H1 (cell line): Measurements from ENCODE around the gene DVL2. TPM values are rescaled to one million over a fixed set of nuclear protein-coding genes. Genes with fewer than 3 reads are reported as not detected.

Source experiments
- CTCF ChIA-PET: fragments of 300-600 bp; sonication (Branson Sonifier 250); formaldehyde crosslinking; loops from one replicate; lab custom pipeline; 2021; ENCODE audit not compliant: partially characterized antibody; lab: Charles Lee
- POLR2A ChIA-PET: fragments of 300-600 bp; sonication (Branson Sonifier 250); formaldehyde crosslinking; loops from one replicate; lab custom pipeline; 2021; ENCODE audit warnings: inconsistent platforms; ENCODE audit not compliant: partially characterized antibody; lab: Charles Lee
- DNase-seq, 2 experiments: peaks; one replicate each; pipeline versions ENCODE4 v3.0.0 to v3.0.0-alpha.2; 2010 to 2022; ENCODE audit warnings: low spot score in 2 of 2, low read depth in 1 of 2, mixed read lengths in 1 of 2
- FAIRE-seq: peaks from 2 replicates; lab custom pipeline; 2011; peaks lifted over from hg19 to GRCh38; lab: Jason Lieb, UNC
- H2AFZ ChIP-seq: 2 replicates; pipeline ENCODE4 v1.8.1; 2012; ENCODE audit warnings: low read length, inconsistent platforms
- H2AK5ac ChIP-seq: 2 replicates; pipeline ENCODE4 v1.6.1; 2013; ENCODE audit warnings: low read depth, low read length
- H2BK120ac ChIP-seq: replicated peaks from 2 replicates; pipeline ENCODE3; 2013; ENCODE audit warnings: low read depth, low read length, inconsistent platforms
- H2BK12ac ChIP-seq: 2 replicates; pipeline ENCODE4 v1.6.1; 2013; ENCODE audit warnings: low read depth, low read length
- H2BK15ac ChIP-seq: 2 replicates; pipeline ENCODE4 v1.6.1; 2013; ENCODE audit warnings: low read length
- H2BK20ac ChIP-seq: 2 replicates; pipeline ENCODE4 v1.6.1; 2013; ENCODE audit warnings: low read length
- H2BK5ac ChIP-seq: 2 replicates; pipeline ENCODE4 v1.6.1; 2013; ENCODE audit warnings: low read depth, low read length
- H3K14ac ChIP-seq: 2 replicates; pipeline ENCODE4 v1.6.1; 2013; ENCODE audit warnings: inconsistent platforms; ENCODE audit not compliant: insufficient read length
- H3K18ac ChIP-seq: 2 replicates; pipeline ENCODE4 v1.6.1; 2013; ENCODE audit warnings: low read length; ENCODE audit errors: extremely low read depth
- H3K23ac ChIP-seq: 2 replicates; pipeline ENCODE4 v1.6.1; 2013; ENCODE audit warnings: inconsistent platforms; ENCODE audit not compliant: insufficient read length
- H3K23me2 ChIP-seq: 2 replicates; pipeline ENCODE4 v1.6.1; 2013; ENCODE audit warnings: low read depth, low read length
- H3K27ac ChIP-seq: 2 replicates; pipeline ENCODE4 v1.6.1; 2011; ENCODE audit warnings: low read depth, low read length, inconsistent platforms
- H3K27me3 ChIP-seq, 4 experiments: replicated peaks in 1 of 4; 1 replicate in 1 of 4; 2 replicates in 3 of 4; pipeline versions ENCODE4 v1.6.1 to v1.8.1; 2011 to 2013; ENCODE audit warnings: low read length in 3 of 4, mild to moderate bottlenecking in 3 of 4, inconsistent platforms in 2 of 4, mixed read lengths in 2 of 4, moderate library complexity in 1 of 4; ENCODE audit not compliant: control insufficient read depth in 3 of 4, insufficient read depth in 3 of 4; ENCODE audit errors: extremely low read depth in 1 of 4
- H3K36me3 ChIP-seq, 4 experiments: 2 replicates each; pipeline versions ENCODE4 v1.6.1 to v1.8.1; 2011 to 2013; ENCODE audit warnings: mild to moderate bottlenecking in 4 of 4, low read length in 3 of 4, moderate library complexity in 2 of 4, control low read depth in 1 of 4, inconsistent platforms in 1 of 4; ENCODE audit not compliant: insufficient read depth in 4 of 4, control insufficient read depth in 2 of 4
- H3K4ac ChIP-seq: replicated peaks from 2 replicates; pipeline ENCODE3; 2013; ENCODE audit warnings: low read length, low read depth, mixed read lengths, inconsistent platforms; ENCODE audit not compliant: insufficient read length
- H3K4me1 ChIP-seq, 4 experiments: replicated peaks in 1 of 4; 1 replicate in 1 of 4; 2 replicates in 3 of 4; pipeline versions ENCODE4 v1.6.1 to v1.8.1; 2011 to 2013; ENCODE audit warnings: low read length in 3 of 4, inconsistent platforms in 2 of 4, mixed read lengths in 1 of 4; ENCODE audit not compliant: insufficient read depth in 4 of 4, control insufficient read depth in 3 of 4
- H3K4me2 ChIP-seq, 2 experiments: 2 replicates each; pipeline versions ENCODE4 v1.6.1 to v1.8.1; 2011 to 2013; ENCODE audit warnings: low read depth in 2 of 2, low read length in 2 of 2, control low read depth in 1 of 2, inconsistent platforms in 1 of 2, mild to moderate bottlenecking in 1 of 2; ENCODE audit not compliant: insufficient read depth in 1 of 2
- H3K4me3 ChIP-seq, 4 experiments: fragments of 200-600, 300-600 bp in 1 of 4; sonication (generic), shearing (Covaris generic), sonication (Bioruptor Twin) in 1 of 4; 2 replicates each; pipeline versions ENCODE4 v1.5.1 to v1.8.1; 2011 to 2016; ENCODE audit warnings: low read length in 4 of 4, low read depth in 3 of 4, control low read depth in 2 of 4, inconsistent platforms in 2 of 4, mild to moderate bottlenecking in 2 of 4, mixed read lengths in 1 of 4, moderate library complexity in 1 of 4; ENCODE audit not compliant: insufficient read depth in 2 of 4; ENCODE audit errors: extremely low read depth in 1 of 4
- H3K56ac ChIP-seq: replicated peaks from 2 replicates; pipeline ENCODE3; 2013; ENCODE audit warnings: low read depth, mild to moderate bottlenecking, mixed read lengths, low read length, inconsistent platforms; ENCODE audit not compliant: insufficient read length
- H3K79me1 ChIP-seq: 2 replicates; pipeline ENCODE4 v1.6.1; 2013; ENCODE audit warnings: low read depth, low read length, control low read depth
- H3K79me2 ChIP-seq, 2 experiments: 2 replicates each; pipeline versions ENCODE4 v1.6.1 to v1.8.1; 2012 to 2013; ENCODE audit warnings: low read length in 2 of 2, mild to moderate bottlenecking in 2 of 2, inconsistent platforms in 1 of 2; ENCODE audit not compliant: insufficient read depth in 2 of 2, control insufficient read depth in 1 of 2
- H3K9ac ChIP-seq, 4 experiments: replicated peaks in 1 of 4; 1 replicate in 1 of 4; 2 replicates in 3 of 4; pipeline versions ENCODE4 v1.6.1 to v1.8.1; 2011 to 2013; ENCODE audit warnings: low read depth in 3 of 4, low read length in 3 of 4, control low read depth in 2 of 4, mild to moderate bottlenecking in 2 of 4, moderate library complexity in 2 of 4, inconsistent platforms in 1 of 4; ENCODE audit errors: extremely low read depth in 1 of 4
- H3K9me3 ChIP-seq, 2 experiments: 2 replicates each; pipeline versions ENCODE4 v1.6.1 to v1.8.1; 2012 to 2013; ENCODE audit warnings: mild to moderate bottlenecking in 2 of 2, moderate library complexity in 2 of 2, control low read depth in 1 of 2, inconsistent platforms in 1 of 2, low read depth in 1 of 2, low read length in 1 of 2, mixed read lengths in 1 of 2; ENCODE audit not compliant: insufficient read depth in 2 of 2
- H4K20me1 ChIP-seq, 2 experiments: replicated peaks in 1 of 2; 2 replicates each; pipeline versions ENCODE3 to v1.8.1; 2011 to 2013; ENCODE audit warnings: inconsistent platforms in 2 of 2, low read length in 2 of 2, mild to moderate bottlenecking in 1 of 2; ENCODE audit not compliant: insufficient read depth in 2 of 2, control insufficient read depth in 1 of 2
- H4K5ac ChIP-seq: 2 replicates; pipeline ENCODE4 v1.6.1; 2013; ENCODE audit warnings: low read length, low read depth, mixed read lengths, inconsistent platforms; ENCODE audit not compliant: insufficient read length
- H4K8ac ChIP-seq: 2 replicates; pipeline ENCODE4 v1.8.0; 2013; ENCODE audit warnings: mild to moderate bottlenecking, moderate library complexity, low read length, inconsistent platforms; ENCODE audit not compliant: insufficient read depth; ENCODE audit errors: extremely low read depth
- H4K91ac ChIP-seq: replicated peaks from 2 replicates; pipeline ENCODE3; 2013; ENCODE audit warnings: low read length, mixed read lengths, inconsistent platforms; ENCODE audit not compliant: insufficient read length
- ATF2 ChIP-seq: IDR thresholded peaks from 2 replicates; pipeline ENCODE4 v1.6.1; 2012; ENCODE audit warnings: low read length, inconsistent platforms
- WGBS, 2 experiments: shearing (Covaris generic) in 1 of 2; methylation state at CpG; one replicate each; pipeline versions ENCODE4 v1.1.6 to v1.1.7; 2013 to 2015; ENCODE audit warnings: low lambda C conversion rate in 2 of 2, mixed read lengths in 2 of 2, inconsistent platforms in 1 of 2, low coverage in 1 of 2, missing lambda C conversion rate in 1 of 2; ENCODE audit not compliant: insufficient replicate concordance in 2 of 2, insufficient coverage in 1 of 2, insufficient read length in 1 of 2; ENCODE audit errors: extremely low coverage in 1 of 2, missing lambda C conversion rate in 1 of 2; 5-methylcytosine and 5-hydroxymethylcytosine counted together
- polyA plus RNA-seq, 7 experiments: library from polyadenylated mRNA; depleted of rRNA in 3 of 7; stranded (reverse) in 5 of 7; unstranded in 2 of 7; fragments of >200 nt in 5 of 7; fragments of 200-250 nt in 2 of 7; gene quantifications; 1 replicate in 5 of 7; 2 replicates in 1 of 7; 4 replicates in 1 of 7; pipeline versions ENCODE4 v1.2.1 to v1.2.3, GENCODE V29; 2011 to 2013; ENCODE audit warnings: missing spikeins in 2 of 7, mixed read lengths in 2 of 7
- total RNA-seq: library from RNA; stranded (reverse); fragmentation: NEBNext Ultra II Directional; extraction: Animal tissue kit (Norgen Biotek cat#: 25700); gene quantifications from 2 replicates; pipeline ENCODE4 v1.2.1, GENCODE V29; 2021
- TF ChIP-seq, protein P1 (sequence below): IDR thresholded peaks from 2 replicates; pipeline ENCODE4 v1.6.1; 2011; ENCODE audit warnings: low read length, improper control_type of control experiment
- TF ChIP-seq, protein P2 (sequence below), 3 experiments: IDR thresholded peaks; 1 replicate in 2 of 3; 2 replicates in 1 of 3; pipeline versions ENCODE4 v1.5.1 to v1.6.1; 2011; ENCODE audit warnings: low read length in 3 of 3, mild to moderate bottlenecking in 3 of 3, inconsistent platforms in 2 of 3, low read depth in 1 of 3, moderate library complexity in 1 of 3; ENCODE audit not compliant: insufficient read depth in 1 of 3; ENCODE audit errors: control extremely low read depth in 1 of 3

Gene DVL2
- total and polyA plus RNA-seq, 2 of the 8 experiments (the other 6 are each of a cell fraction or from before 2014, with no cell fraction given): 19.0 to 59.6 TPM

- Histone ChIP-seq H4K91ac (peak within 1 kb of the TSS; percentile 70), H4K5ac (peak within 1 kb of the TSS; percentile 92), H2AFZ (peak within 1 kb of the TSS; percentile 93; the same call in 1 of the 2 replicates), H3K79me2 (peaks cover 23 to 48% of the 10 kb centered on the region in 2 experiments), H3K23ac (no peak within 1 kb of the TSS), H3K9ac (peak within 1 kb of the TSS; percentile 87 to 91 (median 90)), H2AK5ac (no peak within 1 kb of the TSS), H3K18ac (peak within 1 kb of the TSS; percentile 97), H3K14ac (no peak within 1 kb of the TSS), H3K56ac (peak within 1 kb of the TSS; percentile 73), H3K23me2 (peaks cover 7% of the 10 kb centered on the region), H3K4me2 (peak within 1 kb of the TSS; percentile 89 to 99), H3K9me3 (no peaks in the 10 kb centered on the region), H2BK120ac (no peak within 1 kb of the TSS), H2BK20ac (no peak within 1 kb of the TSS), H3K4ac (peak within 1 kb of the TSS; percentile 88), H2BK5ac (peak within 1 kb of the TSS; percentile 89), H2BK12ac (peak within 1 kb of the TSS; percentile 86), H3K36me3 (peaks cover 2 to 17% (median 10%) of the 10 kb centered on the region in 4 experiments; a peak in 6 of 8 replicates), H3K4me1 (peaks cover 0 to 9% (median 4%) of the 10 kb centered on the region in 4 experiments; a peak in 6 of 7 replicates), H3K79me1 (peaks cover 16% of the 10 kb centered on the region), H4K20me1 (peaks cover 4 to 11% of the 10 kb centered on the region in 2 experiments), H3K27me3 (no peaks in the 10 kb centered on the region), H4K8ac (peak within 1 kb of the TSS; percentile 99), H2BK15ac (no peak within 1 kb of the TSS), H3K4me3 (peak within 1 kb of the TSS; percentile 58 to 84 (median 79)), H3K27ac (peak within 1 kb of the TSS; percentile 97)
- CTCF ChIA-PET: no interaction called here
- POLR2A ChIA-PET: interaction anchor here (1.0 to 8.3 kb wide), 10 partner anchors 9 to 44 kb away, joined by 3 to 121 read pairs (median 7); partner anchors contain the start of genes ACADVL, CLDN7, DLG4 and DVL2
- FAIRE-seq (peak; percentile 7), DNase-seq (peak in 1 of 2 experiments; percentile 97)
- WGBS, 2 experiments: 7% methylated on average over 39 of the region's 55 CpGs; no CpG with 5 or more reads in 1 of the 2 experiments
- TF ChIP-seq ATF2: peak; percentile 88; the same call in 1 of the 2 replicates
- TF ChIP-seq, protein P1, sequence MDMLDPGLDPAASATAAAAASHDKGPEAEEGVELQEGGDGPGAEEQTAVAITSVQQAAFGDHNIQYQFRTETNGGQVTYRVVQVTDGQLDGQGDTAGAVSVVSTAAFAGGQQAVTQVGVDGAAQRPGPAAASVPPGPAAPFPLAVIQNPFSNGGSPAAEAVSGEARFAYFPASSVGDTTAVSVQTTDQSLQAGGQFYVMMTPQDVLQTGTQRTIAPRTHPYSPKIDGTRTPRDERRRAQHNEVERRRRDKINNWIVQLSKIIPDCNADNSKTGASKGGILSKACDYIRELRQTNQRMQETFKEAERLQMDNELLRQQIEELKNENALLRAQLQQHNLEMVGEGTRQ: no peak
- TF ChIP-seq, protein P2, sequence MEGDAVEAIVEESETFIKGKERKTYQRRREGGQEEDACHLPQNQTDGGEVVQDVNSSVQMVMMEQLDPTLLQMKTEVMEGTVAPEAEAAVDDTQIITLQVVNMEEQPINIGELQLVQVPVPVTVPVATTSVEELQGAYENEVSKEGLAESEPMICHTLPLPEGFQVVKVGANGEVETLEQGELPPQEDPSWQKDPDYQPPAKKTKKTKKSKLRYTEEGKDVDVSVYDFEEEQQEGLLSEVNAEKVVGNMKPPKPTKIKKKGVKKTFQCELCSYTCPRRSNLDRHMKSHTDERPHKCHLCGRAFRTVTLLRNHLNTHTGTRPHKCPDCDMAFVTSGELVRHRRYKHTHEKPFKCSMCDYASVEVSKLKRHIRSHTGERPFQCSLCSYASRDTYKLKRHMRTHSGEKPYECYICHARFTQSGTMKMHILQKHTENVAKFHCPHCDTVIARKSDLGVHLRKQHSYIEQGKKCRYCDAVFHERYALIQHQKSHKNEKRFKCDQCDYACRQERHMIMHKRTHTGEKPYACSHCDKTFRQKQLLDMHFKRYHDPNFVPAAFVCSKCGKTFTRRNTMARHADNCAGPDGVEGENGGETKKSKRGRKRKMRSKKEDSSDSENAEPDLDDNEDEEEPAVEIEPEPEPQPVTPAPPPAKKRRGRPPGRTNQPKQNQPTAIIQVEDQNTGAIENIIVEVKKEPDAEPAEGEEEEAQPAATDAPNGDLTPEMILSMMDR (IDR thresholded peaks at IDR 0.05; ENCODE audit: control extremely low read depth in 1 of 3, insufficient read depth in 1 of 3, low read depth in 1 of 3, low read length in 3 of 3): peak in 2 of 3 experiments; percentile 20 to 28; a peak in 2 of 4 replicates
Measured at GRCh38 chr17:7252176-7253043, 18.1 kb upstream of the DVL2 start, which contains the start of gene ELP5. Gene ELP5 (plus strand): TSS chr17:7252215. CDS start chr17:7252551, 336 bp downstream.
